Pons (tissue), 1 donor: Measurements from ENCODE around the gene ABCD1.

Experiments
- DNase-seq: peaks from one replicate; pipeline ENCODE4 v3.0.0-alpha.2; 2016; ENCODE audit warnings: low spot score

The ABCD1 gene

GRCh38 chrX:153763298-153763932, 38.8 kb downstream of the ABCD1 start:
- no peak for DNase-seq

DNA sequence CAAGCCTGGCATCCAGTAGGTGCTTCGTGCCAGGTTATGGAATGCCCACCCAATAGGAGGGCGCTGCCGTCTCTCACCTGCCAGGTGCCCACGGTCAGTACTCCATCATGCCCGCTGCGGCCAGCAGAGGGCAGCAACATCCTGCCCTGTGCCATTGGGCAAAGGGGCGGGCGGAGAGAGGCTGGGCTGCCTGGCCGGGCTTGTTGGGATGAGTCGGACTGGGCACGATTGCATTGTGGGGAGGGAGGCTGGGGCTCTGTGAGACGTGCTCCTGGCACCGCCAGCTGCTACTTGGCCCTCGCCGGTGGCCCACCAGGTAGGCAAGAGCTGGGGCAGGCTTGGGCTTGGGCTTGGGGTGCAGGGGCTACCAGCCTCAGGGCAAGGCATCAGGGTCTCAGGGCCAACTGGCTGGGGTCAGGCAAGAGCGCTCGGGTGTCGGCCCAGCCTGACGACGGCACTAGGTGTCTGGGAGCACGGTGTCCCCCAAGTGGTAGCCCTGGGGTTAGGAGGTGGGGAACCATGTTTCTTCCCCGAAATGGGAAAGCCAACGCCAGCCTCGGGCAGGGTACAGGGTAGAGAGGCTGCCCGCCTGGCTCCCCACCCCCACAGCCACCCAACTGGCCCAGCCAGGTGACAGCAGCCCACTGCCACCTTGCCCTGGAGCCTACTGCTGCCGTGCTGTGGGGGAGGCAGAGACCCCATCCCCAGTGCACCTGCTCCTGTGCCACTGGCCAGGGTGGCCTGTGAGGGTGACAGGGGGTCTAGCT, 39.5 kb downstream of the ABCD1 start, which contains the start of gene PLXNB3:
PLXNB3 (plus strand) TSS at position 261 of the 767 bp plus-strand sequence. CDS start 1,287 bp downstream, outside the sequence.
- peak; percentile 83 for DNase-seq

DNA sequence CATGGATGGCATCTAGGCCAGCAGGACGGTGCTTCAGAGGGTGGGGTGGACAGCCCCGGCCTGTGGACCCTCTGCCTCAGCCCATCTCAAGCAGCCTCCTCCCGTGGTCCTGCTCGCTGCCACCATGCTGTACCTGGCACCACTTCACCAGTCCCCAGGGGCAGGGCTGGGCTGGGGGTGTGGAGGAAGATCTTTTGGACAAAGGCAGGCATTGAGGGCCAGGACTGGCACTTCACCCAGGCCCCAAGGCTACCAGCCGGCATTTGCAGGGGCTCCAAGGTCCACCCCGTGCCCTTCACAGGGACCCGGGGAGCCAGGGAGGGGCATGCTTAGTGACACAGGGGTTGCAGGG, 40.1 kb downstream of the ABCD1 start:
- DNase-seq = no peak

DNA sequence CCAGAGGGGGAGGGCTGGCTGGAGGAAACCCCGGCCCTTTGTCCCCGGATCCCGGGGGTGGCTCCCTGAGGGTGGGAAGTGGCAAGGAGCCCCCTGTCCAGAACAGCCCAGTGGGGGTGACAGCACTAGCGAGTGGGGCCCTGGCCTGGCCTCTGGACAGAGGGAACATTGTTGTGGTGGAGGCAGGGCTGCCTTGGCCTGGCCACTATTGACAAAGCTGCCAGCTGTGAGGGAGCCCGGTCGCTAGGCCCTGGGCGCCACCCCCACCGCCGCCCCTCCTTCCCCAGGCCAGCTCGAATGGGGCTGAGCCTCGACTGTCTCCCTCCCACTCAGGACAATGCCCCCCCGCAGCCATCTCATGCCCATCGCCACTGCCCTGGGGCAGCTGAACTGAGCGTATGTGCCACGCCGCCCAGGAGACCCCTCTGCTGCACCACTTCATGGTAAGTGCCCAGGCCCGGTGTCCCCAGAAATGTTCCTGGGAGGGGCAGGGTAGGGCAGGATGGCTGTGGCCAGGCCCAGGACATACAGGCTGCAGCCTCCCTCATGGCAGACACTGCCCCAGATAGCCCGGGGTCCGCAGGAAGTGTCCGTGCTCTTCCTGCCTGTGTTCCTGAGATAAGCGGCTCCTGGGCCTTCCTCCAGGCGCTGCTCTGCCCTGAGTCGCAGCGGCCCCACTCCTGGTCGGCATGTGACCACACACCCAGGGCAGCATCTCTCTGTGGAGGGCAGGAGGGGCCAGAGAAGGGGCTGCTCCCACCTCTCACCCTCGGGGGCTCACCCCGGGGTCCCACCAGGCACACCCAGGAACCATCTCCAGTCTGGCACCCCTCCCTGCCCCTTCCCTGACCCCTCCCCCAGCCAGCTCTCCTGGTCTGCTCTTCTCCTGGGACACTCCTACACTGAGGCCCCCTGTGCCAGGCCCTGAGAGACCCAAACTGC, 40.8 kb downstream of the ABCD1 start:
- DNase-seq = peak; percentile 89

DNA sequence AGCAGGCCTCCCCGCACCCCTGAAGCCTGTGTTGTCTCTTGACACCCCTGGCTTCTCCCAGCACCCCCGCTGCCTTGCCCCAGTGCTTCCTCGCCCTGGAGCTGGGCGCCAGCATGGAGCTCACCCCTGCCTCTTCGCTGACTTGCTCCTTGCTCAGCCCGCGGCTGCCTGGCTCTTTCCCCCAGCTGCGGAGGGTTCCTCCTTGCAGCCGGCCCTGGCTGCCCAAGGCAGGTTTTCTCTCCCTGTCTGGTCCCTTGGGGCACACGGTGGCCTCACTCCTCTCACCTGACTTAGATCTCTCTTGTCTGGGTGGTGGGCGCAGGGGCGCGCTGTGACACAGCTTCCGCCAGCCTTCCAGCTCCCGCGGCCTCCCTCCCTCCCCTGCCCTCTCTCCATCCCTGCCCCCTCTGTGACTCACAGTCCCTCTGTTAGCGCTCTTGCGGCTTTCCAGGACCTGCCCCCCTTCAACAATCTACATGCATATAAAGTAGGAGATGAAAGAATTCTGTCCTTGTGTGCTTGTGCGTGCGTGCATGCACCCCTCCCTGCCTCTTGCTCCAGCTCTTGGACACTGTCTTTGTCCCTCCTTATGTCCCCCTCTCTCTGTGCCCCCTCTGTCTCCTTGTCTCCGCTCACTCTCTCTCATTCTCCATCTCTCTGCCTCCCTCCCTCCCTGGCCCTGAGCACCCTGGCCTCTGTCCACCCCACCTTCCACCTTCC, 41.6 kb downstream of the ABCD1 start:
- DNase-seq = peak; percentile 71

DNA sequence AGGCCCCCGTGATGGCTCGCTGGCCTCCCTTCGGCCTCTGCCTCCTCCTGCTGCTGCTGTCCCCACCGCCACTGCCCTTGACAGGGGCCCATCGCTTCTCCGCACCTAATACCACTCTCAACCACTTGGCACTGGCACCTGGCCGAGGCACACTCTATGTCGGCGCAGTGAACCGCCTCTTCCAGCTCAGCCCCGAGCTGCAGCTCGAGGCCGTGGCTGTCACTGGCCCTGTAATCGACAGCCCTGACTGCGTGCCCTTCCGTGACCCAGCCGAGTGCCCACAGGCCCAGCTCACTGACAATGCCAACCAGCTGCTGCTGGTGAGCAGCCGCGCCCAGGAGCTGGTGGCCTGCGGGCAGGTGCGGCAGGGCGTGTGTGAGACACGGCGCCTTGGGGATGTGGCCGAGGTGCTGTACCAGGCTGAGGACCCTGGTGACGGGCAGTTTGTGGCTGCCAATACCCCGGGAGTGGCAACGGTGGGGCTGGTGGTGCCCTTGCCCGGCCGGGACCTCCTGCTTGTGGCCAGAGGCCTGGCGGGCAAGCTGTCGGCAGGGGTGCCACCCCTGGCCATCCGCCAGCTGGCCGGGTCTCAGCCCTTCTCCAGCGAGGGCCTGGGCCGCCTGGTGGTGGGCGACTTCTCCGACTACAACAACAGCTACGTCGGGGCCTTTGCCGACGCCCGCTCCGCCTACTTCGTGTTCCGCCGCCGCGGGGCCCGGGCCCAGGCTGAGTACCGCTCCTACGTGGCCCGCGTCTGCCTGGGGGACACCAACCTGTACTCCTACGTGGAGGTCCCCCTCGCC, 42.4 kb downstream of the ABCD1 start:
- no peak for DNase-seq

DNA sequence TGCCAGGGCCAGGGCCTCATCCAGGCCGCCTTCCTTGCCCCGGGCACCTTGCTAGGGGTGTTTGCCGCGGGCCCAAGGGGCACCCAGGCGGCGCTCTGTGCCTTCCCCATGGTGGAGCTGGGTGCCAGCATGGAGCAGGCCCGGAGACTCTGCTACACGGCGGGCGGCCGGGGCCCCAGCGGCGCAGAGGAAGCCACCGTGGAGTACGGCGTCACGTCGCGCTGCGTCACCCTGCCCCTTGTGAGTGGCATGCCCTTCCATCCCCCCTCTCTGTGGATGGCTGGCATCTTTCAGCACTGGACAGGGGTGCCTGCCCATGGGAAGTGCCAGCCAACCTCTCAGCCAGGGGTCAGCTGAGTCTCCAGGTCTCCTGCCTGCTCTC, 43.0 kb downstream of the ABCD1 start:
- no peak for DNase-seq

- no peak for DNase-seq
Measured at GRCh38 chrX:153768311-153769157, 43.9 kb downstream of the ABCD1 start.

- DNase-seq = no peak
Measured at GRCh38 chrX:153769158-153769864, 44.7 kb downstream of the ABCD1 start.

DNA sequence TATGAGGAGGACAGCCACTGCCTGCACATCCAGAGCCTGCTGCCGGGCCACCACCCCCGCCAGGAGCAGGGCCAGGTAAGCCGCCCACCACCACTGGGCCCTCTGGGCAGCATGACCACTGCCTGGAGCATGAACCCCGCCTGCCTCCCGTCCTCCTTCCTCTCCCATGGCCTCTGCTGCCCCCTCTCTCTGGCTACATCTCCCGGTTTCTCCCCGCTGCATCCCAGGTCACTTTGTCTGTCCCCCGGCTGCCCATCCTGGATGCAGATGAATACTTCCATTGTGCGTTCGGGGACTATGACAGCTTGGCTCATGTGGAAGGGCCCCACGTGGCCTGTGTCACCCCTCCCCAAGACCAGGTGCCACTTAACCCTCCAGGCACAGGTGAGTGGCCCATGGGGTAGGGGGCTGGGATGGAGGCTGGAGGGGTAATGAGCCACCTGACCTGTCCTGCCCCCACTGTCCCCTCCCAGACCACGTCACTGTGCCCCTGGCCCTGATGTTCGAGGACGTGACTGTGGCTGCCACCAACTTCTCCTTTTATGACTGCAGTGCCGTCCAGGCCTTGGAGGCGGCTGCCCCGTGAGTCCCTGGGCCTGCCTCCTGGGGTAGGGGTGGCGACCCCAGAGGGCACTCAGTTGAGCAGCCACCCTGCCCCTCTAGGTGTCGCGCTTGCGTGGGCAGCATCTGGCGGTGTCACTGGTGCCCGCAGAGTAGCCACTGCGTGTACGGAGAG, 45.4 kb downstream of the ABCD1 start:
- peak; percentile 31 for DNase-seq

DNA sequence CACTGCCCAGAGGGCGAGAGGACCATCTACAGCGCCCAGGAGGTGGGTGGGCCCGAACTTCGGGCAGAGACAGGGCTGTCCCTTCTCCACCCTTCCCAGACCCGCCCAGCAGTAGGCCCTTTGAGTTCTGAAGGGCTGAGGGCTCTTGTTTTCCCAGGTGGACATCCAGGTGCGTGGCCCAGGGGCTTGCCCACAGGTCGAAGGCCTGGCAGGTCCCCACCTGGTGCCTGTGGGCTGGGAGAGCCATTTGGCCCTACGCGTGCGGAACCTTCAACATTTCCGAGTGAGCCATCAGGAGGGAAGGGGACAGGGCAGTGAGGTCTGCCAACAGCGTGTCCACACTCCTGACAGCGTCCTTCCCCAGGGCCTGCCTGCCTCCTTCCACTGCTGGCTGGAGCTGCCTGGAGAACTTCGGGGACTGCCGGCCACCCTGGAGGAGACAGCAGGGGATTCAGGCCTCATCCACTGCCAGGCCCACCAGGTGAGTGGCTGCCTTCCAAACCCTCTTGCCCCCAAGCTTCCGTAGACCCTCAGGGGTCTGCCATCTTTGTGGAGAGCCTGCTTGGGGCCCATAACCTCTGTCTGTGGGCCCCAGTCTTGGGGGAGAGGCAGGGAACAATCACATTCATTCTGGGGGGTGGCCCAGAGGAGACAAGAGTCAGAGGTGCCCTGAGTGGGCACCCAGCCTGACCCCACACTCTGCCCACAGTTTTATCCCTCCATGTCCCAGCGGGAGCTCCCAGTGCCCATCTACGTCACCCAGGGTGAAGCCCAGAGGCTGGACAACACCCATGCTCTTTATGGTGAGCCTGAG, 46.2 kb downstream of the ABCD1 start:
- no peak for DNase-seq

DNA sequence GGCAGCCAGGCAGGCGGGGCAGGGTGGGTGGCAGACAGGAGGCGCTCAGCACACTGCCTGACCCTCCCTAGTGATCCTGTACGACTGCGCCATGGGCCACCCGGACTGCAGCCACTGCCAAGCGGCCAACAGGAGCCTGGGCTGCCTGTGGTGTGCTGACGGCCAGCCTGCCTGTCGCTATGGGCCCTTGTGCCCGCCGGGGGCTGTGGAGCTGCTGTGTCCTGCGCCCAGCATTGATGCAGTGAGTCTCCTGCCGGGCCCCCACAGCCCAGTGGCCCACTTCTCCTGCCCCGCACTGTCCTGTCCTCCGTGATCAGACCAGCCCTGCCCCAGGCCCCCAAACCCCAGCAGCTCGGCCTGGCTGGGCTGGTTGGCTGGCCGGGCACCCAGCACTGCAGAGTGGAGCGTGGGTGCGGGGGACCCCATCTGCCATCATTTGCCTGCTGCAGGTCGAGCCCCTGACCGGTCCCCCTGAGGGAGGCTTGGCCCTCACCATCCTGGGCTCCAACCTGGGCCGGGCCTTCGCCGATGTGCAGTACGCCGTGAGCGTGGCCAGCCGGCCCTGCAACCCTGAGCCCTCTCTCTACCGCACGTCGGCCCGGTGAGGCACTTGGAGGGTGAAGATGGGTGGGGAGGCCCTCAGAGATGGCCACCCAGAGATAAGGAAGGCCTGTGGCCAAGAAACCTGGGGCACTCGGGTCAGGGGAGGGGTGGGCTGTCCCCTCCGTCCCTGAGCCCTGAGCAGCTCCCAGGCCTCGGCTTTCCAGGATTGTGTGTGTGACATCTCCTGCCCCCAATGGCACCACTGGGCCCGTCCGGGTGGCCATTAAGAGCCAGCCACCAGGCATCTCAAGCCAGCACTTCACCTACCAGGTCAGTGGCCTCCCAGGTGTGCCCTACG, 47.0 kb downstream of the ABCD1 start:
- DNase-seq = no peak

GRCh38 chrX:153772316-153773217, 47.9 kb downstream of the ABCD1 start:
- DNase-seq = no peak

DNA sequence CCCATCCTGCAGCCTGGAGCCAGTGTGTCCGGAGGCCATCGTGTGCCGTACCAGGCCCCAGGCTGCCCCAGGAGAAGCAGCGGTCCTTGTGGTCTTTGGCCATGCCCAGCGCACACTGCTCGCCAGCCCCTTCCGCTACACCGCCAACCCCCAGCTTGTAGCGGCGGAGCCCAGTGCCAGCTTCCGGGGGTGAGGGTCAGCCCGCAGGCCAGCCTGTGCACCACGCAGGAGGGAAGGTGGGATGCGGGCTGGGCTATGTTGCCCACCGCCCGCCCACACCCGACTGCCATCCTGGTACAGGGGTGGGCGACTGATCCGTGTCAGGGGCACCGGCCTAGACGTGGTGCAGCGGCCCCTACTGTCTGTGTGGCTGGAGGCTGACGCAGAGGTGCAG, 48.6 kb downstream of the ABCD1 start:
- DNase-seq = no peak

GRCh38 chrX:153773741-153774575, 49.3 kb downstream of the ABCD1 start:
- DNase-seq = no peak
